ENCODE data around the gene NAP1L5. TPM values are rescaled to one million over a fixed set of nuclear protein-coding genes. Genes with fewer than 3 reads are reported as not detected.

Gene NAP1L5
- total RNA-seq, 1 experiment from 2014 or later, result not detected

DNA sequence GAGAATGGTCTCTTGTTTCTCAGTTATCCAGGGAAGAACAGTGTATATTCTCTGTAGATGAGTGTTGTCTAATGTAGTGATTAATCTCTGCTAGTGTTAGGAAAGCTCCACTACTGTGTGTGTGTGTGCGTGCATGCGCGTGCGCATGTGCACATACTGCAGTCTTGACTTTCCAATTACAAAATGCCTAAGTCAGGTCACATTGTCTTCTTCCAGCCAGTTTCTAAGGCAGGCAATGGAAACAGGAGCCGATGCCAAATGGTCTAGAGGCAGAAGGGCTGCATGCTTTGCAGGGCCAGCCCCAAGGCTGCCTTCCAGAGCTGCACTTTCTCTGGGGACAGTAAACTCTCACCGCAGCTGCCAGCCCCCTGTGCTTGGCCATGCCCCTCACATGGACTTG, 30.5 kb upstream of the NAP1L5 start:
- Histone ChIP-seq H3K9ac (ENCODE audit: low read length) (no peak overlapping the region), H3K4me3 (ENCODE audit: low read length) (no peak overlapping the region), H3K9me2 (replicated peaks; ENCODE audit: low read length) (no peaks in the 10 kb centered on the region), H3K36me3 (ENCODE audit: low read depth, low read length) (no peaks in the 10 kb centered on the region), H3K27me3 (ENCODE audit: low read length) (no peaks in the 10 kb centered on the region), H3K4me2 (ENCODE audit: low read length) (no peak overlapping the region), H4K20me1 (ENCODE audit: low read length) (no peaks in the 10 kb centered on the region), H3K27ac (ENCODE audit: low read length) (no peak overlapping the region), H3K4me1 (ENCODE audit: insufficient read depth, low read length) (0 out of 2 replicates have a peak, but pooled peaks cover 6% of the 10 kb centered on the region), H2AFZ (ENCODE audit: low read length) (no peak overlapping the region), H3K9me3 (ENCODE audit: low read length) (no peaks in the 10 kb centered on the region), H3K79me2 (ENCODE audit: low read length) (no peaks in the 10 kb centered on the region), H3F3A (ENCODE audit: low read length, unreplicated experiment) (no peaks in the 10 kb centered on the region)
- DNase-seq (no peak), ATAC-seq (no peak)
- BruUV-seq (replicated peaks), result no TSS peak
- TF ChIP-seq, protein P1, sequence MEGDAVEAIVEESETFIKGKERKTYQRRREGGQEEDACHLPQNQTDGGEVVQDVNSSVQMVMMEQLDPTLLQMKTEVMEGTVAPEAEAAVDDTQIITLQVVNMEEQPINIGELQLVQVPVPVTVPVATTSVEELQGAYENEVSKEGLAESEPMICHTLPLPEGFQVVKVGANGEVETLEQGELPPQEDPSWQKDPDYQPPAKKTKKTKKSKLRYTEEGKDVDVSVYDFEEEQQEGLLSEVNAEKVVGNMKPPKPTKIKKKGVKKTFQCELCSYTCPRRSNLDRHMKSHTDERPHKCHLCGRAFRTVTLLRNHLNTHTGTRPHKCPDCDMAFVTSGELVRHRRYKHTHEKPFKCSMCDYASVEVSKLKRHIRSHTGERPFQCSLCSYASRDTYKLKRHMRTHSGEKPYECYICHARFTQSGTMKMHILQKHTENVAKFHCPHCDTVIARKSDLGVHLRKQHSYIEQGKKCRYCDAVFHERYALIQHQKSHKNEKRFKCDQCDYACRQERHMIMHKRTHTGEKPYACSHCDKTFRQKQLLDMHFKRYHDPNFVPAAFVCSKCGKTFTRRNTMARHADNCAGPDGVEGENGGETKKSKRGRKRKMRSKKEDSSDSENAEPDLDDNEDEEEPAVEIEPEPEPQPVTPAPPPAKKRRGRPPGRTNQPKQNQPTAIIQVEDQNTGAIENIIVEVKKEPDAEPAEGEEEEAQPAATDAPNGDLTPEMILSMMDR (conservative IDR thresholded peaks at IDR 0.05; ENCODE audit: low read depth, low read length), result no peak
- TF ChIP-seq EZH2 (IDR thresholded peaks at IDR 0.05; ENCODE audit: low read length, unreplicated experiment) (no peak), EZH2phosphoT487 (IDR thresholded peaks at IDR 0.05; ENCODE audit: borderline replicate concordance, low read length) (no peak)
- POLR2A ChIA-PET (ENCODE audit: unreplicated experiment), result no interaction called here
- CTCF ChIA-PET, result no interaction called here
- intact Hi-C loops (cut with micrococcal nuclease), result no loop called here

DNA sequence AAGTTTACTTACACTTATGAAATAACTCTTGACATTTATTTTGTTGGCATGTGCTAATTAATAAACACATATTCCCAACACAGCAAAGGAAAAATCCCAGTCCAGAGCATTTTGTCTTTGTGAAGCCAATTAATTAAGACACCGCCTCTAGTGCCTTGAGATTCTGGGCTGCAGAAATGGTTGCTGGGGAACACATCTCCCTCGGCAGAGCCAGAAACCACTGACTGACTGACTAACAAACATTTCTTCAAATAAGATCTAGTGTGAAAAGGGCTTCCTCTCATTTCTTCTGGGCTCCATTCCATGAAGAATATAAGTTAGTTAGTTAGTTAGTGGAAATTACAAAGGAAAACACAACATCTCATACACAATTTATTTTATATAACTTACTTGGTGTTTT, 28.4 kb upstream of the NAP1L5 start:
- POLR2A ChIA-PET (ENCODE audit: unreplicated experiment), result no interaction called here
- intact Hi-C loops (cut with micrococcal nuclease), result no loop called here
- Histone ChIP-seq H3F3A (ENCODE audit: low read length, unreplicated experiment) (no peaks in the 10 kb centered on the region), H3K4me3 (ENCODE audit: low read length) (no peak overlapping the region), H4K20me1 (ENCODE audit: low read length) (no peaks in the 10 kb centered on the region), H3K27ac (ENCODE audit: low read length) (no peak overlapping the region), H3K9me2 (replicated peaks; ENCODE audit: low read length) (no peaks in the 10 kb centered on the region), H3K79me2 (ENCODE audit: low read length) (no peaks in the 10 kb centered on the region), H3K9me3 (ENCODE audit: low read length) (no peaks in the 10 kb centered on the region), H3K36me3 (ENCODE audit: low read depth, low read length) (no peaks in the 10 kb centered on the region), H3K27me3 (ENCODE audit: low read length) (no peaks in the 10 kb centered on the region), H3K9ac (ENCODE audit: low read length) (no peak overlapping the region), H3K4me1 (ENCODE audit: insufficient read depth, low read length) (0 out of 2 replicates have a peak, but pooled peaks cover 6% of the 10 kb centered on the region), H3K4me2 (ENCODE audit: low read length) (no peak overlapping the region), H2AFZ (ENCODE audit: low read length) (no peak overlapping the region)
- ATAC-seq, result no peak
- CTCF ChIA-PET, result no interaction called here
- no peak for DNase-seq
- TF ChIP-seq, protein P1 (conservative IDR thresholded peaks at IDR 0.05; ENCODE audit: low read depth, low read length), result no peak
- TF ChIP-seq EZH2phosphoT487 (IDR thresholded peaks at IDR 0.05; ENCODE audit: borderline replicate concordance, low read length), result no peak
- TF ChIP-seq EZH2 (IDR thresholded peaks at IDR 0.05; ENCODE audit: low read length, unreplicated experiment), result no peak
- no TSS peak for BruUV-seq (replicated peaks)

DNA sequence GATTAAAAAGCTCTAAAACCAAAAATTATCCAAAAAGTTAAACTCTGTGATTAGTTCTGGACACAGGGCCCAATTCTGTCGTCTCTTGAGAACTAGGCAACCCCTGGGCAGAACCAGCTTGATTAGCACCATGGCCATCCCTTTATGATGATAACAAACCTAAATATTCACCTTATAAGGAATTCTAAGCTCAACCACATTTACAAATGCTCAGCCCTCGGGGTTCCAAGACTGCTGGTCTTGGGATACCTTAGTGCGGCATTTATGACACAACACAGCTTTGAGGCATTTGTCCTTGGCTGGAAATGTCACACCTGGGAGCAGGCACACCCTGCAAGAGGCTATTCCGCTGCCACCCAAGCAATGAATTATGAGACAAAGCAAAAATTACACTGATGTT, 27.5 kb upstream of the NAP1L5 start:
- Histone ChIP-seq H3K27ac (ENCODE audit: low read length) (no peak overlapping the region), H4K20me1 (ENCODE audit: low read length) (no peaks in the 10 kb centered on the region), H3F3A (ENCODE audit: low read length, unreplicated experiment) (no peaks in the 10 kb centered on the region), H3K4me1 (ENCODE audit: insufficient read depth, low read length) (0 out of 2 replicates have a peak, but pooled peaks cover 6% of the 10 kb centered on the region), H3K27me3 (ENCODE audit: low read length) (no peaks in the 10 kb centered on the region), H3K36me3 (ENCODE audit: low read depth, low read length) (no peaks in the 10 kb centered on the region), H2AFZ (ENCODE audit: low read length) (no peak overlapping the region), H3K79me2 (ENCODE audit: low read length) (no peaks in the 10 kb centered on the region), H3K4me3 (ENCODE audit: low read length) (no peak overlapping the region), H3K9me2 (replicated peaks; ENCODE audit: low read length) (no peaks in the 10 kb centered on the region), H3K9me3 (ENCODE audit: low read length) (no peaks in the 10 kb centered on the region), H3K4me2 (ENCODE audit: low read length) (no peak overlapping the region), H3K9ac (ENCODE audit: low read length) (no peak overlapping the region)
- no peak for ATAC-seq
- no peak for DNase-seq
- POLR2A ChIA-PET (ENCODE audit: unreplicated experiment), result interaction anchor here (0.7 kb wide), 1 partner anchor 219 kb away, joined by 3 read pairs; no protein-coding TSS in a partner anchor
- CTCF ChIA-PET, result no interaction called here
- intact Hi-C loops (cut with micrococcal nuclease), result no loop called here
- TF ChIP-seq EZH2 (IDR thresholded peaks at IDR 0.05; ENCODE audit: low read length, unreplicated experiment) (no peak), EZH2phosphoT487 (IDR thresholded peaks at IDR 0.05; ENCODE audit: borderline replicate concordance, low read length) (no peak)
- TF ChIP-seq, protein P1 (conservative IDR thresholded peaks at IDR 0.05; ENCODE audit: low read depth, low read length), result no peak
- no TSS peak for BruUV-seq (replicated peaks)
